ENCODE measurements around the gene STRN3.

The STRN3 gene

DNA sequence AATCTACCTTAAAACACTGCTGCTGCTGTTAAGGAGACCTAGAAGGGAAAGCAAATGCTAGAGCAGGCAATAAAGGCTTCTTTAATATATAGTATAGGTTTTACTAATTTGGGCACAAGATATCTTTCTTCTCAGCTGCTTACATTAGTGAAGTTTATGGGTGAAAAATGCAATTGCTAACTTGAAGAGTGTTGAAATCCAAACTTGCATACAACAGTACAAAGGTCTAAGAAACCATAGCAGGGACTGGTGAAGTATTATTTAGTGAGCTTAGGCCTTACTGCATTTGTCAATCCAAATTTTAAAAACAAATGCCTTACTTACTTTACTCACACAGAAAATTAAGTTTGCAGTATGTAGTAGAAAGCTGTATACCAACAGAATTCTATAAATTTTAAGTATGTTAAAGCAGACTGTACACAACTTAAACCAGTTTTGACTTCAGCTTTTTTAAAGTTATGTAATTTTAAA lies 2.1 kb downstream of the STRN3 start:
- peaks cover 32% of the 10 kb centered on the region for H3K4me1 Mint-ChIP-seq
- no peaks in the 10 kb centered on the region for H3K27me3 Mint-ChIP-seq (ENCODE audit: low read depth, poor library complexity)
- H3K4me3 Mint-ChIP-seq, result peak overlapping the region; percentile 75
- peaks cover 11% of the 10 kb centered on the region for H3K9me3 Mint-ChIP-seq
- no peak overlapping the region for H3K27ac Mint-ChIP-seq
- TF ChIP-seq CTCF (IDR thresholded peaks at IDR 0.05), result no peak
- peaks cover 36% of the 10 kb centered on the region for H3K36me3 Mint-ChIP-seq (ENCODE audit: low read depth)
- no peak for DNase-seq

GRCh38 chr14:31022386-31022785 lies 3.8 kb downstream of the STRN3 start:
- no peak for TF ChIP-seq CTCF (IDR thresholded peaks at IDR 0.05)
- no peak for DNase-seq
- Mint-ChIP-seq H3K27ac (no peak overlapping the region), H3K36me3 (ENCODE audit: low read depth) (peaks cover 42% of the 10 kb centered on the region), H3K9me3 (peaks cover 11% of the 10 kb centered on the region), H3K4me3 (no peak overlapping the region), H3K27me3 (ENCODE audit: low read depth, poor library complexity) (no peaks in the 10 kb centered on the region), H3K4me1 (peaks cover 32% of the 10 kb centered on the region)

- no peaks in the 10 kb centered on the region for H3K27me3 Mint-ChIP-seq (ENCODE audit: low read depth, poor library complexity)
- no peak for DNase-seq
- peaks cover 25% of the 10 kb centered on the region for H3K4me1 Mint-ChIP-seq
- H3K36me3 Mint-ChIP-seq (ENCODE audit: low read depth), result peaks cover 42% of the 10 kb centered on the region
- no peak overlapping the region for H3K4me3 Mint-ChIP-seq
- no peak overlapping the region for H3K27ac Mint-ChIP-seq
- no peak for TF ChIP-seq CTCF (IDR thresholded peaks at IDR 0.05)
- H3K9me3 Mint-ChIP-seq, result peaks cover 11% of the 10 kb centered on the region
Observed at GRCh38 chr14:31021576-31021949, 4.6 kb downstream of the STRN3 start.

DNA sequence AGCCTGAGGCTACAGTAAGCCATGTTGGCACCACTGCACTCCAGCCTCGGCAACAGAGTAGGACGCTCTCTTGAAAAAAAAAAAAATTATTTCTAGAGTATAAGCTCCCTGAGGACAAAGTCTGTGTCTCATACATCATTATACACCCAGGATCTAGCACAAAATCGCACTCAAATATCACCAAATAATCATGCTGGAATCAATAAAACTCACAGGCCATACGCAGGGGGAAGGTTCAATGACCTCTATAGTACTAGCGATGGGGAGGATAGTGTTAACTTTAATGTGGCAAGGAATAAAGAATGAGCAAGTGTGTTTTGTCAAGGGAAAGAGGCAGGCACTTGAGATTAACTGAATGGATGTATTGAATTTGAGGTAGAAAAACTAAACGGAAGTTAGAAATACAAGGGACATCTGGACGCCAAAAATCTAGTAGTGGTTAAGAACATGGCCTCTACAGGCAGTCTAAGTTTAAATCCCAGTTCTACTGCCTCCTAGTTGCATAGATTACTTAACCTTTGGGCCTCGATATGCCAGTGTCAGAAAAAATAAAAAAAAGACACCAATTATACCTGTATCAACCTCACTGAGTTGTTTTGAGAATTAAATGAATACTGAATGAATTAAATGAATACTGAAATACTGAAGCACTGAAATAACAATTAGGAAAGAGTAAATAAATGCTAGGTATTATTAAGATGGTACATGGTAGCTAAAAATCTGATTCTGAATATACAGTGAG lies 5.2 kb downstream of the STRN3 start:
- Mint-ChIP-seq H3K27ac (no peak overlapping the region), H3K36me3 (ENCODE audit: low read depth) (peaks cover 42% of the 10 kb centered on the region), H3K4me3 (no peak overlapping the region), H3K9me3 (peaks cover 11% of the 10 kb centered on the region), H3K4me1 (peaks cover 25% of the 10 kb centered on the region), H3K27me3 (ENCODE audit: low read depth, poor library complexity) (no peaks in the 10 kb centered on the region)
- TF ChIP-seq CTCF (IDR thresholded peaks at IDR 0.05), result no peak
- no peak for DNase-seq

DNA sequence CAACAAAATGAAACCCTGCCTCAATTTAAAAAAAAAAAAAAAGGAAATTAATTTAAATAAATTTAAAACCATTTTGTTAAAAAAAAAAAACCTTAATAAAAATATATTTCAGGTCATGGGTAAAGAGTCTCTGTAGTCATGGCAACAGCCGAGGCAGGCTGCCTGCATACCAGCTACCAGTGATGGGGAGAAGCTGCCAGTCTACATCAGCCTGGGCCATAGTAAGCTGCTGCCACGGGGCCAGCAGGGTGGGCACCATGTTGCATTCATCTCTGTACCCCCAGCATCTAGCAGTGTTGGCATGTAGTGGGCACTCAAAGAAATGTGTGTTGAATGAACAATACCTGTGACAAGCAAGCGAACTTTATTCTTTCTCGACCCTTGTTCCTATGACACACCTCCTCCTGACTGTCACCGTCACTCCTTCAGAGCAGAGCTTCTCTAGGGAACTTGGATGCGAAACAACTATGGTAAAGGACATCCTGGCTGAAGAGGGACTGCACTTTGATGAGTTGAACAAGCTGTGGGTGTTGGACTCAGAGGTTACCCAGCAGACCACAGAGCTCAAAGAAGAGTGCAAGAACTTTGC lies 8.0 kb downstream of the STRN3 start:
- no peak for TF ChIP-seq CTCF (IDR thresholded peaks at IDR 0.05)
- peaks cover 42% of the 10 kb centered on the region for H3K36me3 Mint-ChIP-seq (ENCODE audit: low read depth)
- DNase-seq, result no peak
- peaks cover 6% of the 10 kb centered on the region for H3K4me1 Mint-ChIP-seq
- H3K27me3 Mint-ChIP-seq (ENCODE audit: low read depth, poor library complexity), result no peaks in the 10 kb centered on the region
- peaks cover 11% of the 10 kb centered on the region for H3K9me3 Mint-ChIP-seq
- H3K27ac Mint-ChIP-seq, result no peak overlapping the region
- H3K4me3 Mint-ChIP-seq, result no peak overlapping the region

GRCh38 chr14:31013841-31014240 lies 12.3 kb downstream of the STRN3 start:
- Mint-ChIP-seq H3K4me3 (no peak overlapping the region), H3K36me3 (ENCODE audit: low read depth) (peaks cover 34% of the 10 kb centered on the region), H3K4me1 (no peaks in the 10 kb centered on the region), H3K9me3 (peaks cover 13% of the 10 kb centered on the region), H3K27ac (no peak overlapping the region), H3K27me3 (ENCODE audit: low read depth, poor library complexity) (no peaks in the 10 kb centered on the region)
- DNase-seq, result no peak
- TF ChIP-seq CTCF (IDR thresholded peaks at IDR 0.05), result no peak

Measured in nephron progenitor cell (in vitro differentiated cells).